Measurements from ENCODE around the gene ANKRD10. TPM values are rescaled to one million over a fixed set of nuclear protein-coding genes. Genes with fewer than 3 reads are reported as not detected.

ANKRD10 gene
- total RNA-seq, result 99.1 and 180 TPM in 2 replicates

GRCh38 chr13:110915057-110915873 lies at the start of gene ANKRD10:
Gene ANKRD10 (minus strand): TSS chr13:110915069. CDS start chr13:110914934, 135 bp downstream.

Other genes starting within 250 kb of the ANKRD10 start
- gene CARS2, start 209.0 kb downstream of the ANKRD10 start, total RNA-seq, result 71.4 and 107 TPM in 2 replicates
- 15.3 and 19.3 TPM in 2 replicates for gene ING1, start 201.4 kb downstream of the ANKRD10 start, total RNA-seq
- gene ARHGEF7, start 200.2 kb upstream of the ANKRD10 start, total RNA-seq, result 24.1 and 24.5 TPM in 2 replicates